ENCODE data around the gene BNC2.

Gene BNC2

DNA sequence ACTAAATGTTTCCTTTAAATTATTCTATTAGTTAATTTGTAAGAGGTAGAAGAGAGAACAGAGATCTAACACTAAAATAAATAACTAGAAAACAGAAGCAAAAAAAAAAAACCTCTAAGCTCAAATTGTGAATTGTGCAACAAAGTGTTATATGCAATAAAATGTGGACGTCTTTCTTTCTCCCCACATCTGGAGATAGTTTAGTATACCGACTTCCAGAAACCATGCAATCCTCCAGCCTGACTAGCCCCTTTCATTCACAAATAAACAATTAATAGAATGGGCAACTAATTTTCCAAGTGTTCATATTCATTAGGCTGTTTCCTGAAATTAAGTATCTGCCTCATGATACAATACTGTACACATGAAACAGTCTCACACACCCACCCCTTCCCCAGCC, 258.5 kb downstream of the BNC2 start:
- TF ChIP-seq GATA3 (IDR thresholded peaks at IDR 0.05; ENCODE audit: low read depth, low read length) (no peak), GATA2 (IDR thresholded peaks at IDR 0.05; ENCODE audit: low read depth, low read length) (no peak)

DNA sequence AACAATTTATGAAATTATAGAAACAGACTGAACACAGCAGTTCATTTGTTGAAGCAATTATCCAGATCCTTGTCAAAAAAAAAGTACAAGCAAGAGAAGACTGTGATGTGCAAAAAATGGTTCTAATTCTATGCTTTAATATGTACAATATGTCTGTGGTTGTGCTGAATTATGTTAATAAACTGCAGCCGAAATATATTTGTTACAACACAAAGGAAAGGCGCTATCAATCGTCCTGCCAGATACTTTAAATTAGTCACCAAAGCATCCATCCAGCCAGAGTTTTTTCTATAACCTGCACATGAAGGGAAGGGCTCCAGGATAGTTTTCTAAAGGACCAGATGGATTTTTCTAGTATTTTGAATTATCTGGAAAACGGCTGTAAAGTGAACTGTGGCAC, 259.5 kb downstream of the BNC2 start:
- TF ChIP-seq GATA2 (IDR thresholded peaks at IDR 0.05; ENCODE audit: low read depth, low read length) (no peak), GATA3 (IDR thresholded peaks at IDR 0.05; ENCODE audit: low read depth, low read length) (no peak)

DNA sequence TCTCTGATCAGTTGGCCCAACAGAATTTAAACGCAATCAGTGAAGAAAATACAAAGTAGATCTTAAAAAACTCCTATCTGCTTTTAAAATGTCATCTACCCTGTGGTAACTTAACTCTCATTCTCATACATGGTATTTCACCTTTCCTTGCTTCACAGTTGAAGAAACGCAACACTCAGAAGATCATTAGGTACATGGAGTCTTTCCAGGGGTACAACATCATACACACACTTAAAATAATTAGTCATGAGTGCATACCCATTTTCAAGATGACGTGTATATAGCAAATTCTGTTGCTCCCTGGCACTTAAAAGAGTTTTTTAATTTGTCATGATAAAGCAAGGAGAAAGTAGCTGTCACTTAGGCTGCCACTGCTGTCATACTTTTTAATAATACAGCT, 259.9 kb downstream of the BNC2 start:
- TF ChIP-seq GATA3 (IDR thresholded peaks at IDR 0.05; ENCODE audit: low read depth, low read length) (no peak), GATA2 (IDR thresholded peaks at IDR 0.05; ENCODE audit: low read depth, low read length) (no peak)

DNA sequence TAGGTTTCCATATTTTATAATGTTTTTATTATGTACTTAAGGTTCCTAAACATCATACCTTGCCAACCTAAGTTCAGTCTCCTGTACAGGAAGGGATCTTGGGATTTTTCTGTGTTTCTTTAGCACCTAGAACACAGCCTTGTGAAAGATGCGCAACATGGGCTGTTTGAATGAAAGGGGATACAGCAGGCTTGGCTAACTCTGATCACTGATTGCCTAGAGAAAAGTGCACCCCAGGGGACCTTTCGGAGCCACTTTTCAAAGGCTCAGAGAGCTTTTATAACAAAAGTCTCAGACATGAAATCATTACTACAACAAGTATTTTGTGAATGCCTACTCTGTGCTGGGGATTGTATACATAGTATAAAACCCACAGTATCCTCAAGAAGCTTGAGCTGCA, 261.6 kb downstream of the BNC2 start:
- TF ChIP-seq GATA2 (IDR thresholded peaks at IDR 0.05; ENCODE audit: low read depth, low read length) = no peak
- no peak for TF ChIP-seq GATA3 (IDR thresholded peaks at IDR 0.05; ENCODE audit: low read depth, low read length)

DNA sequence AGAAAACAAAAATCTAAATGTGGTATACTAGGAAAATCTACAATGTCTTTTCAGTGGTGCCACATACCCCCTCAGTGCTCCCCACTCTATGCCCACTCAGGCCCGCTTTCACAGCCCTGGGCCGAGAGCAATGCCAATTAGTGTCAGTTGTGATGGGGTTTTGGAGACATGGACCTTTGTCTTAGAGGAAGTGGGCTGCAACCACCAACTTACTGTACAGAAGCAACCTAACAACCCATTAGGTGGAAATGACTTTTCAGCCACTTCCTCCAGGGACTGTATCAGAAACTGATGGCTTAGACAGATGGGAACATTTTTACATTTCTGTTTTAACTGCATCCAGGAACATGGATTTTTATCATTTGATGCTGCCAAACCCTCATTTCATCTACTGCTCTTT, 268.0 kb downstream of the BNC2 start:
- TF ChIP-seq GATA2 (IDR thresholded peaks at IDR 0.05; ENCODE audit: low read depth, low read length) (no peak), GATA3 (IDR thresholded peaks at IDR 0.05; ENCODE audit: low read depth, low read length) (no peak)

DNA sequence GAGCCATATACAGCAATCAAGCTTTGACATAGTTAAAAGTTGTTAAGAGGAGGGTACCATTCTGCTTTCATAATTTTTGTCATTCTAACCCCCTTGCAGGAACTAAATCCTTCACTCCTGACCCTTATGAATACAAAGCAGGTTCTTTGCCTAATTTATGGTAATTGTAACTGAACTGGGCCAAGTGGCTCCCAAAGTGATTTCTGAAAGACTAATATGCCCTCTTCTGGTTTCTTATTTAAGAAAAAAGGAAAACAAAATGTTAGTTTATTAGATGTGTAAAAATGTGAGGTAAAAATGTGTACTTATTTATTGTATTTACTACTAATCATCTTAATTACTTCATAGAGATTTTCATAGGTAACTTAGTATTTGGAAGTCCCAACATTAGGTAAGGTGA, 268.5 kb downstream of the BNC2 start:
- no peak for TF ChIP-seq GATA3 (IDR thresholded peaks at IDR 0.05; ENCODE audit: low read depth, low read length)
- TF ChIP-seq GATA2 (IDR thresholded peaks at IDR 0.05; ENCODE audit: low read depth, low read length) = no peak

DNA sequence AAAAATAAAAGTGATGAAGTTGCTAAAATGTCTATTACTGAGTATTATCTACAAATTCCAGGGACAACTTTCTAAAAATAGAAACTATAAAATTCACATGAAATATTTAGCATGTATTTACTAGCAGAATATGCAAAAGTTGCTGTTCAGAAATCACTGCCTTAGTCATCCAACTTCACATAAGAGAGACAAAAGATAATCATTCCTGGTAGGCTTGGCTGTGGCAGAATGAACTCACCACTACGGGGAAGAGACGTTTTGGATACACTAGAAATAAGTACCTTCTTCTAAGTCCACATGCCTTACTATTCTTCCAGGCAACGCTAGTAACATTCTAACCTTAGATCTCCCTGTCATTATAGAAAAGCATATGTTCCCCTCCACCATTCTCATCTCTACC, 272.2 kb downstream of the BNC2 start:
- no peak for TF ChIP-seq GATA3 (IDR thresholded peaks at IDR 0.05; ENCODE audit: low read depth, low read length)
- TF ChIP-seq GATA2 (IDR thresholded peaks at IDR 0.05; ENCODE audit: low read depth, low read length) = no peak

DNA sequence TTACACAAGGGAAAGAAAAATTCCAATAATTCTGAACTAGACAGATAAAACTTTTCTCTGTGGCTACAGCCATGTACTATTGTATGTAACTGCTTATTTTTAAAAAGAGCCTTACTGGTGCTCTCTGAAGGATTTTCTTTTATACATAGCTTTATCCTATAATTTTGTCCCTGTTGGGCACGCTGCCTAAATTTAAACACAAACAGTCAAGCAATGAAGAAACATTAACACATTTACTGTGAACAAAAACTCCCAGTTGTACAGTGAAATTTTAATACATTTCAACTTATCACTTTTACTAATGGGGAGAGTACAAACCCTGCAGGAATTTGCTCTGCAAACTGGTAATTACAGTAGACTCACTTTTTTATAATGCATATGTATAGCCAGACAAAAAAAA, 273.3 kb downstream of the BNC2 start:
- TF ChIP-seq GATA3 (IDR thresholded peaks at IDR 0.05; ENCODE audit: low read depth, low read length) = no peak
- TF ChIP-seq GATA2 (IDR thresholded peaks at IDR 0.05; ENCODE audit: low read depth, low read length) = no peak

DNA sequence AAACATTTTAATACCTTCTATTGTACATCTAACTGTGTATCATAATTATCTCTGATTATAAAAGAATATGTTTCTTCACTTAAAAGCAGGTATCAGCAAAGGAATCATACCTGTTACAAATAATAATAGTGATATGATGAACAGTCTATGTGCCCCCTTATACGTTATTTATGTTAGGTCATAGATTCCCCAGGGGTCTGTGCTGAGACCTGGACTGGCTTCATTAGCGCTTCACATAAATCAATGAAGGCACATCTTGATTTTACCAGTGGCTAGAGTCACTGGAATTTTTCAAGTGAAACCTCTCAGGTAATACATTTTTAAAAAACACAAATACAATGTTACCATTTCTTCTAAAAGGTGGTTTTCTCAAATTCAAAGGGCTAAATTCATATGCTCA, 275.2 kb downstream of the BNC2 start:
- no peak for TF ChIP-seq GATA3 (IDR thresholded peaks at IDR 0.05; ENCODE audit: low read depth, low read length)
- TF ChIP-seq GATA2 (IDR thresholded peaks at IDR 0.05; ENCODE audit: low read depth, low read length) = no peak

DNA sequence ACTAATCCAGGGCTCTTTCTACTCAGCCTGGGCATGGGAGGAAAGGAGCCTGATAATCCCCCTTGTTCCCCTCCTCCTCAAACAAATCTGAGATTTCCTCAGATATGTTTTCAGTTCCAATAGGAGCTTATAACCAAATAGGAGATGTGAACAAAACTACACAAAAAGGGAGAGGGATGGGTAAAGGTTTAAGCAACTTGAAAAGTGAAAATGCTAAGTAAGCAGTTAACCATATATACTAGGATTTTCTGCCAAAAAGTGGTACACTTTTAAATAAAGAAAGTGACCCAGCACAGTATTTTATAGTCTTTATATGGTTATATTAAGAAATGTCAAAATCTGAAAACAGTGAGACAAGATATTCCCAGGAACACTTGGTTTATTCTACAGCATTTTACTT, 275.7 kb downstream of the BNC2 start:
- no peak for TF ChIP-seq GATA2 (IDR thresholded peaks at IDR 0.05; ENCODE audit: low read depth, low read length)

DNA sequence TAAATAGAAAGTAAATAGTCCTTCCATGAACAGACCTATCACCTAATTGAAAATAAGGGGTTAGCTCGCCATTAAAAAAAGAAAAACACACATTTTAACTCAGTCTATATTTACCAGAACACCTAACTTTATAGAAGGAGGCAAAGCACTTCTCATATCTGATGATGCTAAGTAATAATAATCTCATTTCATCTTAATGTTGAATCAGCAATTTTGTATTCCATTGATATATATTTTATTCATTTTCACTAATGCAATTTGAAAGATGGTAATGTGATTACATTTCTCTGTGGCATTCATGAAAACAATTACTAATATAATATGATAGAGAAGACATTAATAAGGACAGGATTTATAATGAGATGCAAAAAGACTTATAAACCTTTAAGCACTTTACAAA, 276.7 kb downstream of the BNC2 start:
- no peak for TF ChIP-seq GATA3 (IDR thresholded peaks at IDR 0.05; ENCODE audit: low read depth, low read length)
- TF ChIP-seq GATA2 (IDR thresholded peaks at IDR 0.05; ENCODE audit: low read depth, low read length) = no peak

DNA sequence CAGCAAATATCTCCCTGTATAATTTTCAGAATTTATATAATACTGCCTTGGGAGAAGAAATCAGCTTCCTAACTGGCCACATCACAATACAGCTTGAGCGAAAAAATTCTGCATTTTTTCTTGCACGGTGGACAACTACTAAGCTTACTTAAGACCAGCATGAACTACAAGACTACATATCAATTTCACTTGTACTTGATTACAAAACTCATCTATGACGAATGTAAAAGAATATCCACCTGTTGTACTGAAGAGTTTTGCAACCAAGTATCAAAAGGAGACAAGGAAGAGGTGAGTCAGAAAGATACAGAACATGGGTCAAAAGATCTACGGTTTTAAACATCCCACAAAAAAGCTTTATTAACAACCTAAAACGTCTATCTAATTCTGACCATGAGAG, 279.4 kb downstream of the BNC2 start:
- no peak for TF ChIP-seq GATA3 (IDR thresholded peaks at IDR 0.05; ENCODE audit: low read depth, low read length)
- TF ChIP-seq GATA2 (IDR thresholded peaks at IDR 0.05; ENCODE audit: low read depth, low read length) = no peak

DNA sequence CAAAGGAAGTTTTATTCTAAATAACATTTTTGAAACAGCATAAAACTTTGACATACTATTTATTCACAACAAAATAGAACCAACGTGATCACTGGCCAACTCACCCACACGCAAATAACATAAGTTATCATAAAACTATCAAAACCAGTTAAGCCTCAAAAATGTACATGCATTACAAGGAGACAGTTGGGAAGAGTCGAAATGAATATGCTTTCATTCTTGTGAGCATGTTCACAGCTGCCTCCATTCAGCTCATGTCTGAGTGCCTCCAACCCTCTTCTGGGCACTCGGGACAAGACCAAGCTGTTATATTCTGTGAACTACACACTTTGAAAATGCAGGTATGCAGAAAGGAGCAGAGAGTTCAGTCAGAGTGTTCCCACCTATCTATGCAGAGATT, 284.9 kb downstream of the BNC2 start:
- TF ChIP-seq GATA2 (IDR thresholded peaks at IDR 0.05; ENCODE audit: low read depth, low read length) = no peak
- TF ChIP-seq GATA3 (IDR thresholded peaks at IDR 0.05; ENCODE audit: low read depth, low read length) = no peak

DNA sequence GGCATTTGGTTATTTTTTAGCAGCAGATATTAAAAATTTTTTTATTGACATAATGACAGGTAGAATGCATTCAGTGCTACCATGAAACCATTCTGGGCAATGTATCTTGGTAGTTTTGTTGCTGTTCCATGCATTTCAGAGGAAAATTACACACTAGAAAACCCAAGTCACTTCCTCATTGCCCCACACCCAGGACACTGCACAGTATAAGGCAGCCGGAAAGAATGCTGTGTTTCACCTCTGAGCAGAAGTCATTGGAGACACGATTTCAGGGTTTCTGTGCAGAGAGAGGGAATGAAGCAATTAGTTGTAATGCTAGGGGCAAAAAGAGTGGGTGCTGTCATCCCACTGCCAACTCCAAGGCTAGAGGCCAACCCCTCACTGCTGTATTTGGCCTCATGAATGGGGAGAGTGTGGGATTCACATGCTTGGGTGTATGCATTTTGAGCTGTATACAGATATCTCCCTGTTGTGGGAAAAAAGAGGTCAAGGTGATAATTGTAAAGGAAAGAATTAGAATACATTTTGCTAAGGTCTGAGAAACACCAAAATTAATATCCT, 290.5 kb downstream of the BNC2 start:
- TF ChIP-seq GATA3 (IDR thresholded peaks at IDR 0.05; ENCODE audit: low read depth, low read length) = no peak
- TF ChIP-seq GATA2 (IDR thresholded peaks at IDR 0.05; ENCODE audit: low read depth, low read length) = no peak

DNA sequence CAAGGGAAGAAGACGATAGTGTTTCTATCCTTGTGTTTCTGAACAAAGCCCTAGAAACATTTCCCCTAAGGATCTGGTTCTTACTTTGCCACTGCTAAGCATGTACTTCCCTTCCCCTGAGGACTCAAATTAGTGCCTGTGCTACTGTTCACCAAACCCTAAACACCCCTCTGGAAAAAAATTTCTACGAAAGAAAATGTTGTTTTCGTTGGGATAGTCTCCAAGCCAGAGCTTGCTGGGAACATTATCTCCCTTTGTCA, 294.6 kb downstream of the BNC2 start:
- TF ChIP-seq GATA2 (IDR thresholded peaks at IDR 0.05; ENCODE audit: low read depth, low read length) (no peak), GATA3 (IDR thresholded peaks at IDR 0.05; ENCODE audit: low read depth, low read length) (no peak)

DNA sequence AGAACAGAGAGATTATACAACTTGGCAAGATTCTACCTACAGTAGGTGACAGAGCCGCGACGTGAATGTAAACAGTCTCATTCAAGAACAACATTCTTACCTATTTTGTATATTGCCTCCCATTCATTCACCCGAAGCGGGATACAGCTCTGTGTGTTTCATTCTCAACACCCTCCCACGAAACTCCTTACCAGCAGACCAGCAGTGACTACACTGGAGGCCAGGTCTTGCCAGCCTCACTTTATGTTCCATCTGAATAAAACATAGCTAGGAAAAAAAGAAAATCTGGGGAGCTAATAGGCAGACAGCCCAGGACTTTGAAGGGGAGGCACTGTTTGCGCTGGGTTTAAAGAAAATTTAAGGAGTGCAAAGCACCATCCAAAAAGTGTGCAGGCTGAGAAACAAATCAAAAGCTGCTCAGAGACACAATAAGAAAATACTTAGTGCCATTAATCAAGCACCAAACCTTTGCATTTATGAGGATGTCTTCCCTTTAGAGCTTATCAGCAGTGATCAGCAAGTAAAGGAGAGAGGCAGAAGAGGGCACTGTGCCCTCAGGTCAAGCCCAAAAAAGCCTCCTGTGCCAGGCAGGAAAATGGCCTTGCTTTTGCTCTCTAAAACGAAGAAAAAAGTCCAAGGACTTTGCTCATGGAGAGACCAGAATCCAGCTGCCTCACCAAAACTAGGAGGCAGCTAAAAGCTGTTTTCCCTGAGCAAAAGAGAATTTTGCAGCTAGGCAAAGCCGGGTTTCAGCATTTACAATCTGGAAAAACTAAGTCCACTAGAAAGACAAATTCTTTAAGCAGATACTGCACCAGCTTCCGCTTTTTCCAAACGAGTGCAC, 295.1 kb downstream of the BNC2 start:
- peak; percentile 57 for TF ChIP-seq GATA2 (IDR thresholded peaks at IDR 0.05; ENCODE audit: low read depth, low read length)
- TF ChIP-seq GATA3 (IDR thresholded peaks at IDR 0.05; ENCODE audit: low read depth, low read length) = no peak
